NCI-H226 (cell line): ENCODE data around the gene PTGES.

Source experiments
- DNase-seq: peaks from one replicate; pipeline ENCODE4 v3.0.0-alpha.2; 2015

Gene PTGES

GRCh38 chr9:129740666-129741464 lies 12.0 kb downstream of the PTGES start:
- DNase-seq = no peak

- peak; percentile 29 for DNase-seq
Observed at GRCh38 chr9:129740174-129740573, 12.7 kb downstream of the PTGES start.

- DNase-seq = no peak
Observed at GRCh38 chr9:129739432-129739831, 13.4 kb downstream of the PTGES start.

GRCh38 chr9:129737479-129738274 lies 15.2 kb downstream of the PTGES start:
- DNase-seq = peak; percentile 53

GRCh38 chr9:129736334-129736733 lies 16.5 kb downstream of the PTGES start:
- no peak for DNase-seq

- no peak for DNase-seq
Observed at GRCh38 chr9:129735546-129735945, 17.3 kb downstream of the PTGES start.

- no peak for DNase-seq
Observed at GRCh38 chr9:129733632-129733953, 19.2 kb downstream of the PTGES start.

- no peak for DNase-seq
Observed at GRCh38 chr9:129732946-129733631, 19.8 kb downstream of the PTGES start.

GRCh38 chr9:129732100-129732499 lies 20.7 kb downstream of the PTGES start:
- DNase-seq = no peak

- DNase-seq = no peak
Observed at GRCh38 chr9:129731477-129732085, 21.3 kb downstream of the PTGES start.

GRCh38 chr9:129728744-129729143 lies 24.1 kb downstream of the PTGES start:
- DNase-seq = no peak

- DNase-seq = peak; percentile 56
Observed at GRCh38 chr9:129726322-129727160, 26.3 kb downstream of the PTGES start.

- no peak for DNase-seq
Observed at GRCh38 chr9:129725795-129726251, 27.0 kb downstream of the PTGES start.

- DNase-seq = no peak
Observed at GRCh38 chr9:129724456-129725190, 28.2 kb downstream of the PTGES start.

- no peak for DNase-seq
Observed at GRCh38 chr9:129722913-129723312, 29.9 kb downstream of the PTGES start.

GRCh38 chr9:129720865-129721545 lies 31.8 kb downstream of the PTGES start:
- DNase-seq = no peak

- no peak for DNase-seq
Observed at GRCh38 chr9:129720181-129720864, 32.5 kb downstream of the PTGES start.

GRCh38 chr9:129719135-129719534 lies 33.7 kb downstream of the PTGES start:
- DNase-seq = no peak

- DNase-seq = no peak
Observed at GRCh38 chr9:129718647-129719046, 34.2 kb downstream of the PTGES start.

GRCh38 chr9:129717991-129718390 lies 34.9 kb downstream of the PTGES start:
- no peak for DNase-seq
